CD4-positive, alpha-beta T cell (primary cell): Measurements from ENCODE around the gene SERF2. TPM values are rescaled to one million over a fixed set of nuclear protein-coding genes. Genes with fewer than 3 reads are reported as not detected.

Experiments
- ATAC-seq: fragments of 200-7000 bp; cut with Tn5 transposase; one replicate; pipeline ENCODE4 v1.10.0; 2022; ENCODE audit warnings: mild to moderate bottlenecking; ENCODE audit not compliant: poor library complexity
- CTCF ChIA-PET: fragments of 350-600 bp; sonication (Branson Sonifier 250); formaldehyde crosslinking; loops from one replicate; lab custom pipeline; 2021; ENCODE audit warnings: antibody characterized with exemption, inconsistent platforms; lab: Charles Lee
- POLR2A ChIA-PET: fragments of 350-600 bp; sonication (Branson Sonifier 250); formaldehyde crosslinking; loops from one replicate; lab custom pipeline; 2021; ENCODE audit warnings: antibody characterized with exemption, inconsistent platforms; lab: Charles Lee
- DNase-seq, 14 experiments: peaks; one replicate each; pipeline ENCODE4 v3.0.0-alpha.2; 2013 to 2020; ENCODE audit warnings: mixed read lengths in 2 of 14
- H3K27ac ChIP-seq, 2 donors: one replicate each; pipeline versions ENCODE4 v1.5.1 to v1.7.0; 2013; ENCODE audit warnings: low read length in 2 of 2, low read depth in 1 of 2, mild to moderate bottlenecking in 1 of 2
- H3K27me3 ChIP-seq, 2 experiments: 1 replicate in 1 of 2; 2 replicates in 1 of 2; pipeline versions ENCODE4 v1.6.1 to v1.7.0; 2013; ENCODE audit warnings: low read length in 2 of 2, control low read depth in 1 of 2, mild to moderate bottlenecking in 1 of 2, moderate library complexity in 1 of 2; ENCODE audit not compliant: insufficient read depth in 2 of 2, control insufficient read depth in 1 of 2
- H3K36me3 ChIP-seq: one replicate; pipeline ENCODE4 v1.6.1; 2013; ENCODE audit warnings: low read length, control low read depth; ENCODE audit not compliant: insufficient read depth
- H3K4me1 ChIP-seq: one replicate; pipeline ENCODE4 v1.6.1; 2013; ENCODE audit warnings: low read length, control low read depth; ENCODE audit not compliant: insufficient read depth
- H3K4me3 ChIP-seq: one replicate; pipeline ENCODE4 v1.5.1; 2013; ENCODE audit warnings: mild to moderate bottlenecking, low read length, moderate library complexity
- H3K9me3 ChIP-seq, 2 experiments: 1 replicate in 1 of 2; 2 replicates in 1 of 2; pipeline versions ENCODE4 v1.6.1 to v1.7.0; 2013; ENCODE audit warnings: low read length in 2 of 2, mild to moderate bottlenecking in 2 of 2, control low read depth in 1 of 2, moderate library complexity in 1 of 2; ENCODE audit not compliant: control insufficient read depth in 1 of 2, insufficient read depth in 1 of 2
- H3K27ac Mint-ChIP-seq: one replicate; pipeline ENCODE4 v1.8.0; 2020; ENCODE audit warnings: mixed read lengths
- H3K27me3 Mint-ChIP-seq: one replicate; pipeline ENCODE4 v1.8.0; 2021; ENCODE audit warnings: mixed read lengths
- H3K36me3 Mint-ChIP-seq: one replicate; pipeline ENCODE4 v1.8.0; 2021; ENCODE audit warnings: low read depth, mixed read lengths
- H3K4me1 Mint-ChIP-seq: one replicate; pipeline ENCODE4 v1.8.0; 2021; ENCODE audit warnings: low read depth, mixed read lengths
- H3K4me3 Mint-ChIP-seq: one replicate; pipeline ENCODE4 v1.8.0; 2020; ENCODE audit warnings: mild to moderate bottlenecking, mixed read lengths
- H3K9me3 Mint-ChIP-seq: one replicate; pipeline ENCODE4 v1.8.0; 2020; ENCODE audit warnings: mixed read lengths
- intact Hi-C, 2 experiments: fragments of 100-400 bp; cut with DNase I in 1 of 2; cut with micrococcal nuclease in 1 of 2; formaldehyde crosslinking; loops; one replicate each; pipeline versions ENCODE4 v1.15.1 to v1.9.0; 2023 to 2025; cut with DNase I, micrococcal nuclease
- total RNA-seq, 174 experiments: library from RNA in 2 of 174; stranded (reverse) in 2 of 174; gene quantifications; one replicate each; pipeline ENCODE4 v1.2.3 and lab custom pipeline; 2021 to 2026
- TF ChIP-seq, protein P1 (sequence below): fragments of 200-600 bp; IDR thresholded peaks from one replicate; pipeline ENCODE4 v1.8.0; 2022; ENCODE audit warnings: antibody characterized with exemption, mild to moderate bottlenecking

Gene SERF2
- total RNA-seq, 2 experiments from 2014 or later: 319 to 323 TPM

DNA sequence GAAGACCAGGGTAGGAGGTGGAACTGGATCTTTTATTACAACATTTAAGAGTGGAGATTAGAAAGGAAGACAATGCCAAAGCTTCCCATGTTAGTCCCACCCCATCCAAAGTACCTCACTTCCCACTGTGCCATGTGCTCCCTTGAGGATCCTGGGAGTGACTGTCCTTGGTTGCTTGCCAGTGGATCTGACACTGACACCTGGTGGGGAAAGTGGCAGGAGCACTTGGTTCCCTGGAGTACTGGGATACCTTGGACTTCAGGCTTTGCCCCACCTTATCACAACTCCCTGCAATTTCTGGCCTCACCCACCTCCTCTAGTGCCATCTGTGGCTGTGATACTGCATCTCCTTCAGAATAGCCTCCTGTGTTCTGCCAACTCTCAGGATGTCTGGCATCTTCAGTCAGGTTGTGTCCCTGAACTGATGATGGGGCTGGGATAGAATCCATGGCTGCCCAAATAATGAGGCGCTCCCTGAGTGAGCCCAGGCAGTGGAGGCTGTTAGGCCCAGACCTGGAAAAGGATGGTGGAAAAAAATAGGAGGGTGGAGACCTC lies 16.6 kb upstream of the SERF2 start:
- peaks cover 42% of the 10 kb centered on the region for H3K36me3 Mint-ChIP-seq
- ATAC-seq (no peak), DNase-seq (peak in 1 of 14 experiments; percentile 16)
- POLR2A ChIA-PET: interaction anchor here (1.5 to 4.4 kb wide), 4 partner anchors 13 to 22 kb away, joined by 5 to 55 read pairs (median 27); partner anchors contain the start of genes HYPK, SERF2 and SERINC4
- Histone ChIP-seq H3K4me3 (no peak overlapping the region), H3K9me3 (no peaks in the 10 kb centered on the region), H3K36me3 (peaks cover 26% of the 10 kb centered on the region), H3K4me1 (peaks cover 25% of the 10 kb centered on the region), H3K27me3 (no peaks in the 10 kb centered on the region), H3K27ac (peak overlapping the region in 1 of 2 donors; percentile 54)
- peak overlapping the region; percentile 94 for H3K4me3 Mint-ChIP-seq
- H3K9me3 Mint-ChIP-seq: no peaks in the 10 kb centered on the region
- CTCF ChIA-PET: interaction anchor here (3.4 kb wide), 1 partner anchor 15 kb away, joined by 29 read pairs; the partner anchor contains the start of gene SERF2
- intact Hi-C loops: loop anchor here in 1 of 2 experiments (2.0 kb wide), 1 partner anchor 25 kb away; no protein-coding TSS in a partner anchor
- peaks cover 18% of the 10 kb centered on the region for H3K4me1 Mint-ChIP-seq
- H3K27ac Mint-ChIP-seq: peak overlapping the region; percentile 69
- H3K27me3 Mint-ChIP-seq: no peaks in the 10 kb centered on the region
- TF ChIP-seq, protein P1, sequence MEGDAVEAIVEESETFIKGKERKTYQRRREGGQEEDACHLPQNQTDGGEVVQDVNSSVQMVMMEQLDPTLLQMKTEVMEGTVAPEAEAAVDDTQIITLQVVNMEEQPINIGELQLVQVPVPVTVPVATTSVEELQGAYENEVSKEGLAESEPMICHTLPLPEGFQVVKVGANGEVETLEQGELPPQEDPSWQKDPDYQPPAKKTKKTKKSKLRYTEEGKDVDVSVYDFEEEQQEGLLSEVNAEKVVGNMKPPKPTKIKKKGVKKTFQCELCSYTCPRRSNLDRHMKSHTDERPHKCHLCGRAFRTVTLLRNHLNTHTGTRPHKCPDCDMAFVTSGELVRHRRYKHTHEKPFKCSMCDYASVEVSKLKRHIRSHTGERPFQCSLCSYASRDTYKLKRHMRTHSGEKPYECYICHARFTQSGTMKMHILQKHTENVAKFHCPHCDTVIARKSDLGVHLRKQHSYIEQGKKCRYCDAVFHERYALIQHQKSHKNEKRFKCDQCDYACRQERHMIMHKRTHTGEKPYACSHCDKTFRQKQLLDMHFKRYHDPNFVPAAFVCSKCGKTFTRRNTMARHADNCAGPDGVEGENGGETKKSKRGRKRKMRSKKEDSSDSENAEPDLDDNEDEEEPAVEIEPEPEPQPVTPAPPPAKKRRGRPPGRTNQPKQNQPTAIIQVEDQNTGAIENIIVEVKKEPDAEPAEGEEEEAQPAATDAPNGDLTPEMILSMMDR: no peak

DNA sequence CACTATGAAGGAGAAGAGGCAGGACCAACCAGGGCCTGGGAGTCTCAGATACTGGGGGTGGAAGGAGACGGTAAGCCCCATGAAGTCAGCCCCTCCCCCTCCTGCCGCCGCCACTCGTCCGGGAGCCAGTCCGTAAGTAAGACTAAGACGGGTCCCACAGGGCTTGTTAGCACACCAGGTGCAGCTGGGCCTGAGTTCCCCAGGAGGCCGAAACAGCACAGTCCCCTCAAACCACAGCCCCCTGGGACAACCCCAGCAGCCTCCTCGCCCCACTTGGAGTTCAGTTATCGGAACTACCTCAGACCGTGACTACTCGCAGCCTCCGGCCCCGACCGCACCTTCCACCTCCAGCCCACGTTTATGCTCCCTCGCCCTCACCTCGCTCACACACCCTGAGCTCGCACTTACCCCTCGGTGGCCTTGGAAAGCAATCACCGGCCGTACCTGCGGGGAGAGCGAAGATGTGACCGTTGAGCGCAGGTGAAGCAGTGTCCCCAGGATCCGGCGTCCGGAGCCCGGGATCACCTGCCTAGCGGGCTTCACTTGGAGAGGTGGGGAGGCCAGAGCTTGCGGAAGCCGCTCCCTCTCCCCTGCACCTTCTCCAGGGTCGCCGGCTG lies 15.9 kb upstream of the SERF2 start:
- DNase-seq (peak in 6 of 14 experiments; percentile 2 to 59 (median 14)), ATAC-seq (no peak)
- Histone ChIP-seq H3K27ac (peak overlapping the region; percentile 10 to 63), H3K9me3 (no peaks in the 10 kb centered on the region), H3K27me3 (no peaks in the 10 kb centered on the region), H3K4me3 (peak overlapping the region; percentile 79), H3K36me3 (peaks cover 21% of the 10 kb centered on the region), H3K4me1 (peaks cover 25% of the 10 kb centered on the region)
- POLR2A ChIA-PET: interaction anchor here (0.8 to 4.4 kb wide), 12 partner anchors 7 to 651 kb away, joined by 3 to 55 read pairs (median 5); partner anchors contain the start of genes CTDSPL2, HYPK, MFAP1 and SERF2
- Mint-ChIP-seq H3K27ac (peak overlapping the region; percentile 69), H3K9me3 (no peaks in the 10 kb centered on the region), H3K27me3 (no peaks in the 10 kb centered on the region), H3K36me3 (peaks cover 35% of the 10 kb centered on the region), H3K4me1 (peaks cover 22% of the 10 kb centered on the region), H3K4me3 (peak overlapping the region; percentile 94)
- intact Hi-C loops: loop anchor here (2.0 kb wide), 3 partner anchors 25 to 49 kb away; partner anchors contain the start of genes HYPK (in 1 of the 2), MFAP1 (in 1 of the 2) and SERINC4 (in 1 of the 2)
- CTCF ChIA-PET: interaction anchor here (0.9 to 3.4 kb wide), 11 partner anchors 11 to 52 kb away, joined by 3 to 29 read pairs (median 5); partner anchors contain the start of genes HYPK, PDIA3, SERF2 and SERINC4
- TF ChIP-seq, protein P1: no peak

DNA sequence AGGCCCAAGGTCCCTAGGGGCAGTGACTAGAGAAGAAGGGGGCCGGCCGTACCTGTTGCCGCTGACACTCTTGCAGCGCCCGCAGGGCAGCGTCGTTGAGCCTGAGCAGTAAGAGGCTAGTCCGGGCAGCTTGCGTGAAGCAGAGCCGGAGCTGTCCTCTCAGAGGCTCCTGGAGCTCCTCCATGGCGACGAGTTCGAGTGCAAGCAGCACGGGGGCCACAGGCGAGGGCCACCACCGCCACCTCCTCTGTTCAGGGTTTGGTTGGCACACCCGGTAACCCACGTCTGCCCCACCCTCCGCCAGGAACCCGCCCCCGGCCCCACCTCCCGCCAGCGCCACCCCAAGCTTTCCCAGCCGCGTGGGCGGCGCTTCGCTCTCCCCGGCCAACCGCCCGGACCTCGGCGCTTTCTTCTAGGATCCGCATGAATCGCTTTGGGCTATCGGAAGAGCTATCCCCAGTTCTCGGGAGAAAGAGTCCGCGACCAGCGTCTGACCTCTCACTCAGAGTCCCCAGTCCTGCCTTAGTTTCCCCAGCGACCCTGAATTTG lies 15.3 kb upstream of the SERF2 start, which contains the start of gene ELL3:
ELL3 (minus strand) TSS at position 249 of the 549 bp plus-strand sequence; CDS start at position 184, 65 bp downstream.
- intact Hi-C loops: loop anchor here (1.0 to 2.0 kb wide), 5 partner anchors 15 to 48 kb away; partner anchors contain the start of genes HYPK (in 1 of the 2), MFAP1 (in 1 of the 2), SERF2 (in 1 of the 2) and SERINC4 (in 1 of the 2)
- ATAC-seq (peak; percentile 79), DNase-seq (peak; percentile 62 to 90 (median 74))
- no peaks in the 10 kb centered on the region for H3K27me3 Mint-ChIP-seq
- ChIA-PET POLR2A (interaction anchor here (0.8 to 4.4 kb wide), 13 partner anchors 8 to 650 kb away, joined by 3 to 55 read pairs (median 5); partner anchors contain the start of genes CTDSPL2, HYPK, MFAP1 and SERF2), CTCF (interaction anchor here (0.8 to 3.4 kb wide), 14 partner anchors 9 to 91 kb away, joined by 3 to 29 read pairs (median 4); partner anchors contain the start of genes HYPK, PDIA3, SERF2 and SERINC4)
- no peaks in the 10 kb centered on the region for H3K9me3 Mint-ChIP-seq
- peaks cover 22% of the 10 kb centered on the region for H3K4me1 Mint-ChIP-seq
- Histone ChIP-seq H3K4me1 (peaks cover 25% of the 10 kb centered on the region), H3K9me3 (no peaks in the 10 kb centered on the region), H3K36me3 (peaks cover 15% of the 10 kb centered on the region), H3K27me3 (no peaks in the 10 kb centered on the region), H3K4me3 (peak within 1 kb of the TSS; percentile 79), H3K27ac (peak within 1 kb of the TSS; percentile 63 to 82)
- TF ChIP-seq, protein P1: no peak
- peaks cover 29% of the 10 kb centered on the region for H3K36me3 Mint-ChIP-seq
- peak within 1 kb of the TSS; percentile 94 for H3K4me3 Mint-ChIP-seq
- H3K27ac Mint-ChIP-seq: peak within 1 kb of the TSS; percentile 94
